Measurements from ENCODE around the gene ZBTB20.

Gene ZBTB20

DNA sequence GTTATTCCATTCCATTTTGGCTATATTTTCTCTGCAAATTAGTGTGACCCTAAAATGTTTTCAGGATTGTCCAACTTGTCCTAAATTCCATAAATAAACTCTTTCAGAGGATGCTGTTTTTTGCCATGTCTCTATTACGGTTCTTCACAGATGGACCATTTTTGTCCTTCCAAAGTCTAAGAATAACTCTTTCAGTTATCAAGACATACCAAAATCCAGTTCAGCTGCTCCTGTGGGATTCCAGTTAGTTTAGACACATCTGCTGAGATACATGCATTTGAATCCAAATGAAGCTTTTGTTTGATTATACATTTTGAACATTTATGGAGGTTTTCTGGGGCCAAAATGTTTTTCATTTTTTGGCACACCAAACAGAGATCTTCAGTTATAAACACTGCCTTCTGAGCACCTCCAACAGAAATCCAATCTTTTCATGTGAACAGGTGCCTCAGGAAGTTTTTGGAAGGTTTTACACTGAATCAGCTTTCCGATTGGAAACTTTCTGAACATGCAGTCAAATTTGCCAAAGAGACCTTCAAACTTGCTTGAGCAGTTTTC lies 772.6 kb downstream of the ZBTB20 start:
- H3K36me3 ChIP-seq (ENCODE audit: control insufficient read depth, insufficient read depth, low read length): no peaks in the 10 kb centered on the region
- H3K4me3 ChIP-seq (ENCODE audit: low read length): no peak overlapping the region
- H3K27me3 ChIP-seq (ENCODE audit: control insufficient read depth, insufficient read depth, low read length): no peaks in the 10 kb centered on the region
- H3K27ac ChIP-seq (ENCODE audit: low read length): no peak overlapping the region
- no peaks in the 10 kb centered on the region; the same call in 1 of the 2 replicates for H3K4me1 ChIP-seq (ENCODE audit: control insufficient read depth, insufficient read depth, low read length)
- no peaks in the 10 kb centered on the region for H3K9me3 ChIP-seq (ENCODE audit: control insufficient read depth, insufficient read depth, low read length)
- no CpG with 5 or more reads among the region's 2 CpGs for WGBS (ENCODE audit: insufficient coverage, insufficient read length)
- DNase-seq (ENCODE audit: low read depth, low spot score): no peak

DNA sequence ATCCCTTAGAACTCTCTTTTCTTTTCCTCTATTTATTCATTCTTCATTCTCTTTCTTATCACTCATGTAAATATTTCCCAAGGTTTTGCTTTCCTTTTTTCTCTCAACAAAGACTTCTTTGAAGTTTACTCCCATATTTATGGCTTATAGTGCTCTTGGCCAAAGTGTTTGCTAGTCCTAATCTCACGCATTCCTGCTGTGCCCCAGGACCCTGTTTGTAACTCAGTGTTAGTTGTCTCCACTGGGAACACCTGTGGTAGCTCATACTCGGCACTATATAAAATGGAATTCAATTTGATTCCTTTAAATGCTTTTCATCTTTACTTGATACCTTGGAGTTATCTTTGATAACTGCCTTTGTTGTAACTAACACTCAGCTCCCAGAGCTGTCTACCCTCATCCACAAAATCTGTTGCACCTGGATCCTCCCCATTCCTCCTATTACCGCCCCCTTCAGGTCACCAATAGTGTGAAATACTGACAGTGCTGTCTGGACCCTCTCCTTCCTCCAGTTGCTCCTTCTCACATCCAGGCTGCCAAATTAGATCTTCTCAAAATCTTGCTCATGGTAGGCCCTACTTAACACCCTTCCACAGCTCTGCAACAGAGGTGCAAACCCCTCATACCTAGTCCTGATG lies 776.4 kb downstream of the ZBTB20 start:
- Histone ChIP-seq H3K27me3 (ENCODE audit: control insufficient read depth, insufficient read depth, low read length) (no peaks in the 10 kb centered on the region), H3K27ac (ENCODE audit: low read length) (no peak overlapping the region), H3K9me3 (ENCODE audit: control insufficient read depth, insufficient read depth, low read length) (no peaks in the 10 kb centered on the region), H3K4me1 (ENCODE audit: control insufficient read depth, insufficient read depth, low read length) (no peaks in the 10 kb centered on the region; the same call in 1 of the 2 replicates), H3K4me3 (ENCODE audit: low read length) (no peak overlapping the region), H3K36me3 (ENCODE audit: control insufficient read depth, insufficient read depth, low read length) (no peaks in the 10 kb centered on the region)
- no CpG with 5 or more reads among the region's 3 CpGs for WGBS (ENCODE audit: insufficient coverage, insufficient read length)
- DNase-seq (ENCODE audit: low read depth, low spot score): peak; percentile 52

DNA sequence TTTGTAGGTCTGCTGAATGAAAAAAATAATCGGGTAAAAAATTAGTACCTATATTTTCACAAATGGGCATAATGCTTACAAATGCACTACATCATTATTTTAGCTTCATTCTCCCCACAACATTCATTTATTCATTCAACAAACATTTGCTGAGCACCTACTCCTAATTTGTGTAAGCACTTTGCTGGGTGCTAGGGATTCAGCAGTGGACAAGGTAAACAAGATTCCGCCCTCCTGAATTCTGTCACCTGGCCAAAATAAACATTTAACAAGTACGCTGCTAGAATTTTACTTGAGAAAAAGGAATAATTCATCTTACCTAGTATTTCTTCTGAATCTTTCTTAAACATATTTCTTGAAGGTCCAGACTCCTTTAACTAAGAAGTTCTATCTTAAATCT lies 781.2 kb downstream of the ZBTB20 start:
- Histone ChIP-seq H3K36me3 (ENCODE audit: control insufficient read depth, insufficient read depth, low read length) (no peaks in the 10 kb centered on the region), H3K27me3 (ENCODE audit: control insufficient read depth, insufficient read depth, low read length) (no peaks in the 10 kb centered on the region), H3K4me1 (ENCODE audit: control insufficient read depth, insufficient read depth, low read length) (peaks cover 1% of the 10 kb centered on the region; the same call in 1 of the 2 replicates), H3K27ac (ENCODE audit: low read length) (no peak overlapping the region), H3K9me3 (ENCODE audit: control insufficient read depth, insufficient read depth, low read length) (no peaks in the 10 kb centered on the region), H3K4me3 (ENCODE audit: low read length) (no peak overlapping the region)
- no CpG with 5 or more reads among the region's 3 CpGs for WGBS (ENCODE audit: insufficient coverage, insufficient read length)
- DNase-seq (ENCODE audit: low read depth, low spot score): no peak

DNA sequence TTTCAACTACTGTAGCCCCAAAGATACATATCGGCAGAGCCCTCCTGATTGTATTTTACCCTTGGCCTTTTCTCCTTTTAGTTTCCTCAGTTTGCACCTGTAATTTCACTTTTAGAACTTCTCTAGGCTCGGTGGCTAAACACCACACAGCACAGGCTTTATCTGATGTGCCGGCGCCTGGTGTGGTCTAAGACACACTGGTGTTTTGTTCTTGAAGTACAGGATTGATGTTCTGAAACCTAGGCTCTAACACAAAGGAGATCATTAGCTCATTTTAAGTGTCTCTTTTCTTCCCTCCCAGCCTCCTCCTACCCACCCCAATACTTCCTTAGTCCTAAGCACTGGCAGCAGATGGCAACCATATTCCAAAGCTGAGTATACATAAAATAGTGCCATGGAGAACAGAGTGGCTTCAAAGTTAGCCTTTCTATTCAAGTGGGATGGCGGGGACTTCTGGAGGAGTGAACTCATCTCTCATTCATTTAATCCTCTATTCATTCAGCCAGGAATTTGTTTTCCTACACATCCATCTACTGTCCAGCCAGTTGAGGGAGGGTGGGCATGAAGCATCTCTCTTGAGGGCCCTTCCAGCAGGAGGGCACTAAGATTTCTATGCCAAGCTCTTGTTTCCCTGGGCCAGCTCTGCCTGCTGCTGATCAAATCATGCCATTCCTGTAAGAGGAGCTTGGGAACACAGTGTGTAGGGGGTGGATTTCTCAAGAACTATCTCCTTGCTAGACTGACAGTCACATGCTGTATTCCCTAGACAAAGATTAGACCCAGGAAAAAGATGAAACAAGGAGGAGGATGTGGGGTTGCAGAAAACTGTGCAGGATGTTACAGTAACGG lies 782.1 kb downstream of the ZBTB20 start:
- no peak overlapping the region for H3K4me3 ChIP-seq (ENCODE audit: low read length)
- no peaks in the 10 kb centered on the region for H3K9me3 ChIP-seq (ENCODE audit: control insufficient read depth, insufficient read depth, low read length)
- H3K36me3 ChIP-seq (ENCODE audit: control insufficient read depth, insufficient read depth, low read length): no peaks in the 10 kb centered on the region
- H3K27ac ChIP-seq (ENCODE audit: low read length): no peak overlapping the region
- H3K4me1 ChIP-seq (ENCODE audit: control insufficient read depth, insufficient read depth, low read length): peaks cover 1% of the 10 kb centered on the region; the same call in 1 of the 2 replicates
- no peaks in the 10 kb centered on the region for H3K27me3 ChIP-seq (ENCODE audit: control insufficient read depth, insufficient read depth, low read length)
- WGBS (ENCODE audit: insufficient coverage, insufficient read length): no CpG with 5 or more reads among the region's 6 CpGs
- no peak for DNase-seq (ENCODE audit: low read depth, low spot score)

DNA sequence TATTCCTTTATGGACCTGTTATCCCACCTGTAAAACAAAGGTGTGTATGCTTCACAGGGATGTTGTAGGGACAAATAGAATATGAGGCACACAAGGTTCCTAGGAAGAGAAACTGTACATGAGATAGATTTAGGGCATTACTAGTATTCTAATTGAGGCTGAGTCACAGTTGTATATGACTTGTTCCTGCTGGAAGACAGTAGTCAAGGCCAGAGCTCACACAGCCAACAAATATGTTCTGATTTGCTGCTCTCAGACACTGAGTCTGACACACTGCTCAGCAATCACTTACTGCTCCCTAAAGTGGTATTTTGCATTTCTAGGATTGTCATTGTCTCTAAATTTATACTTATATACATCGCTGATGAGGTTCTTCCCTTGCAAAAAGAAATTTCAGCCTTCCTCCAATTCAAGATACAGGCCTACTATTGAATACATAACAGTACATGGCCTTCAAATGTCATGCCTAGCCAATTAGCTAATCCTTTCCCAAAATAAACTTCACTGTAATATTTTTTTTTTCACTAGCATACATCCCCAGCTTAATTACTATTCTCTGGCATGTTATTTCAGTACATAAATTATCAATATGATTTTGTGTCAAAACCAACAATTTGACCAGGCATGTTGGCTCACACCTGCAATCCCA lies 783.4 kb downstream of the ZBTB20 start:
- H3K4me1 ChIP-seq (ENCODE audit: control insufficient read depth, insufficient read depth, low read length): peaks cover 1% of the 10 kb centered on the region; the same call in 1 of the 2 replicates
- H3K27me3 ChIP-seq (ENCODE audit: control insufficient read depth, insufficient read depth, low read length): no peaks in the 10 kb centered on the region
- no CpG with 5 or more reads among the region's 1 CpG for WGBS (ENCODE audit: insufficient coverage, insufficient read length)
- no peak for DNase-seq (ENCODE audit: low read depth, low spot score)
- H3K4me3 ChIP-seq (ENCODE audit: low read length): no peak overlapping the region
- H3K36me3 ChIP-seq (ENCODE audit: control insufficient read depth, insufficient read depth, low read length): no peaks in the 10 kb centered on the region
- no peaks in the 10 kb centered on the region for H3K9me3 ChIP-seq (ENCODE audit: control insufficient read depth, insufficient read depth, low read length)
- no peak overlapping the region for H3K27ac ChIP-seq (ENCODE audit: low read length)

DNA sequence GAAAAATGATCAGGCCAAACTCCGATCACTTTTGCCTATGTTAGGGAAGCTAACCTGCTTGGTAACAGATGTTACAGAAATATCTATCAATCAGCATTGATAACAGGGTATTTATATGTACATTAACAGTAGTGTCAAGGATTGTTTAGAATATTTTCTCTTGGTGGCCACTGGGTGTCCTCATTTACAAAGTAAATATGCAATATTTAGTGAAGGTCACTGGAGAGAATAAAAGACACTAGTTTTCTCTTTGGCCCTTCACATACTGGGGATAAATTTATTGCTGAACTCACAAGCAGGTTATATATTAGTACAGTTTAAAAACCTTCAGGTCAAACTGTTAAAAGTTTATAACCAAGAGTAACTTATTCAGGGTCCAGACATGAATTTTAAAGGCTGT lies 784.3 kb downstream of the ZBTB20 start:
- H3K27me3 ChIP-seq (ENCODE audit: control insufficient read depth, insufficient read depth, low read length): no peaks in the 10 kb centered on the region
- no peaks in the 10 kb centered on the region for H3K9me3 ChIP-seq (ENCODE audit: control insufficient read depth, insufficient read depth, low read length)
- no CpG with 5 or more reads among the region's 1 CpG for WGBS (ENCODE audit: insufficient coverage, insufficient read length)
- peaks cover 1% of the 10 kb centered on the region; the same call in 1 of the 2 replicates for H3K4me1 ChIP-seq (ENCODE audit: control insufficient read depth, insufficient read depth, low read length)
- H3K4me3 ChIP-seq (ENCODE audit: low read length): no peak overlapping the region
- no peak for DNase-seq (ENCODE audit: low read depth, low spot score)
- no peak overlapping the region for H3K27ac ChIP-seq (ENCODE audit: low read length)
- H3K36me3 ChIP-seq (ENCODE audit: control insufficient read depth, insufficient read depth, low read length): no peaks in the 10 kb centered on the region

DNA sequence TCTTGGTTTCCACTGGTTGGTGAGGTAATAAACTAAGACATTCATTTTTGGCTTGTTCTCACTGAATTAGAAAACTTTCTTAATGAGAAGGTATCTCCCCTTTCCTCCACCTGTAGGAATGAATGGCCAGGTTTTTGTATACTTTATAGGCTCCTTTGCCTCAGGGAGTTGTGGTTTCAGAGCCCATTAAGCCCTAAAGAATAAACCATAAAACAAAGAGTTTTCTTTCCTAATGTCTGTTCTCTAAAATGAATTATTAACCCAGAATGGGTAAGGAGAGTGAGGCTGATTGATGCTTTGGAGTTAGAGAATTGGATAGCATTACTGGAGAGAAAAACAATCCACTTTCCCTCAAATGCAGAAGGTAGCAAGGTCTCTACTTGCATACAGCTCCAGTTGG lies 785.7 kb downstream of the ZBTB20 start:
- Histone ChIP-seq H3K9me3 (ENCODE audit: control insufficient read depth, insufficient read depth, low read length) (no peaks in the 10 kb centered on the region), H3K4me3 (ENCODE audit: low read length) (no peak overlapping the region)

DNA sequence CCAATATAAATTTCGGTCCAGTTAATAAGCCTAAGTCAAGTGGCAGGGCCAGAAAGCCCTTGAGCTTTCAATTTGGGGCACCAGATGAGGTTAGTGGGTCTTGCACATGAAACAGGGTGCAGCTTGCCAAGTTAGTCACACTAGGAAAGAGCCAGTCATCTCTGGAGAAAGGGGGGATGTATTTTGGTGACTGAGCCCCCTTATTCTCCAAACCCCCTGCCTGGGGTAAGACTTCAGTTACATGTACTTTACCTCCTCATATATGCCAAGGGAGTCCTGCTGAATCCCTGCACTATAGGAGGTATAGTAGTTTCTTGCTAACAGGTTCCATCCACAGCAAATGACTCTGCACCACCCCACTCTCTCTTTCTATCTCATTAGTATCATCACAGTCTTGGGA lies 790.6 kb downstream of the ZBTB20 start:
- H3K27ac ChIP-seq (ENCODE audit: low read length): no peak overlapping the region
- H3K9me3 ChIP-seq (ENCODE audit: control insufficient read depth, insufficient read depth, low read length): no peaks in the 10 kb centered on the region
- H3K4me1 ChIP-seq (ENCODE audit: control insufficient read depth, insufficient read depth, low read length): peaks cover 6% of the 10 kb centered on the region; the same call in 1 of the 2 replicates
- H3K4me3 ChIP-seq (ENCODE audit: low read length): no peak overlapping the region
- DNase-seq (ENCODE audit: low read depth, low spot score): no peak
- no CpG with 5 or more reads among the region's 1 CpG for WGBS (ENCODE audit: insufficient coverage, insufficient read length)
- H3K36me3 ChIP-seq (ENCODE audit: control insufficient read depth, insufficient read depth, low read length): no peaks in the 10 kb centered on the region
- H3K27me3 ChIP-seq (ENCODE audit: control insufficient read depth, insufficient read depth, low read length): no peaks in the 10 kb centered on the region

More for the DNA sequence above, 785.7 kb downstream of the ZBTB20 start:
- no peaks in the 10 kb centered on the region for H3K27me3 ChIP-seq (ENCODE audit: control insufficient read depth, insufficient read depth, low read length)
- no peaks in the 10 kb centered on the region for H3K36me3 ChIP-seq (ENCODE audit: control insufficient read depth, insufficient read depth, low read length)
- no peak overlapping the region for H3K27ac ChIP-seq (ENCODE audit: low read length)
- DNase-seq (ENCODE audit: low read depth, low spot score): no peak
- H3K4me1 ChIP-seq (ENCODE audit: control insufficient read depth, insufficient read depth, low read length): peaks cover 6% of the 10 kb centered on the region; the same call in 1 of the 2 replicates

DNA sequence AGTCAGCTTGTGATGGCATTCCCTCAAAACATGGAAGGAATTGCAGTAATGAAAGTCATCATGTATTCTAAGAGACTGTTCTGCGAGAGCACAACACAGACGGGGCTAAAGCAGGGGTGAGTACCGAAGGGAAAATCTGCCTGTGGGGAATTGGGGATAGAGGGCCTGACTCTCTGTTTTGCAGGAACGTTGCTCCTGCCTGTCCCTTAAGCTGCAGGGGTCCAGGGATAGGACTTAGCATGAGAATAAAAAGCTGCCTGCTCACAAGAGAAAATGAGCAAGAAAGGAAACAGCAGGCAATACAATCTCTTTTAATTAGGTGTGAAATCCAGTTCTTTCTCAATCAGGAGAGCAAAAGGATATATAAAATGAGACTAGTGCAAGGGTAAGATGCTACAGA lies 791.0 kb downstream of the ZBTB20 start:
- H3K27ac ChIP-seq (ENCODE audit: low read length): no peak overlapping the region
- H3K4me1 ChIP-seq (ENCODE audit: control insufficient read depth, insufficient read depth, low read length): peaks cover 6% of the 10 kb centered on the region; the same call in 1 of the 2 replicates
- no peaks in the 10 kb centered on the region for H3K27me3 ChIP-seq (ENCODE audit: control insufficient read depth, insufficient read depth, low read length)
- no peaks in the 10 kb centered on the region for H3K9me3 ChIP-seq (ENCODE audit: control insufficient read depth, insufficient read depth, low read length)
- no peak overlapping the region for H3K4me3 ChIP-seq (ENCODE audit: low read length)
- no CpG with 5 or more reads among the region's 4 CpGs for WGBS (ENCODE audit: insufficient coverage, insufficient read length)
- no peaks in the 10 kb centered on the region for H3K36me3 ChIP-seq (ENCODE audit: control insufficient read depth, insufficient read depth, low read length)
- no peak for DNase-seq (ENCODE audit: low read depth, low spot score)

DNA sequence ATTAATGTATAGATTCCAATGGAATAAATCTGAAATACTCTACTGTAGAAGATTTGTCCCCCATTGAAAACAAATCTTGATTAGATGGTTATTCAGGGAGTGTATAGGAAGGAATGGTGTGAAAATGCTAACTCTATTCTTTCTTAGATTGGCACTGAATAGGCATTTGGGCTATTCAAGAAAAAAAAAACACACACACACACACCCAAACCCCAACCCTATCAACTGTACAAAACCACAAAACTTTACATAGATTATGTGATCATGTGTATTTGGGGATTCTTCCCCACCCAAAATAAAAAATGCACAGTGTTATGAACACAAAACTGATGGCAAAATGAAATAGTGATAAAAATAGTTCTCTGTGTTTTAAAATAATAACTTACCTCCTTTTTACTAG lies 791.4 kb downstream of the ZBTB20 start:
- Histone ChIP-seq H3K9me3 (ENCODE audit: control insufficient read depth, insufficient read depth, low read length) (no peaks in the 10 kb centered on the region), H3K27ac (ENCODE audit: low read length) (no peak overlapping the region), H3K4me3 (ENCODE audit: low read length) (no peak overlapping the region), H3K27me3 (ENCODE audit: control insufficient read depth, insufficient read depth, low read length) (no peaks in the 10 kb centered on the region), H3K36me3 (ENCODE audit: control insufficient read depth, insufficient read depth, low read length) (no peaks in the 10 kb centered on the region), H3K4me1 (ENCODE audit: control insufficient read depth, insufficient read depth, low read length) (peaks cover 6% of the 10 kb centered on the region; the same call in 1 of the 2 replicates)
- no peak for DNase-seq (ENCODE audit: low read depth, low spot score)
